Measurements from ENCODE around the gene GFPT1. TPM values are rescaled to one million over a fixed set of nuclear protein-coding genes. Genes with fewer than 3 reads are reported as not detected.

The GFPT1 gene
- total and polyA plus RNA-seq, 2 donors (not counting 1 experiment from before 2014, with no cell fraction given), result 39.1 to 53.0 TPM

DNA sequence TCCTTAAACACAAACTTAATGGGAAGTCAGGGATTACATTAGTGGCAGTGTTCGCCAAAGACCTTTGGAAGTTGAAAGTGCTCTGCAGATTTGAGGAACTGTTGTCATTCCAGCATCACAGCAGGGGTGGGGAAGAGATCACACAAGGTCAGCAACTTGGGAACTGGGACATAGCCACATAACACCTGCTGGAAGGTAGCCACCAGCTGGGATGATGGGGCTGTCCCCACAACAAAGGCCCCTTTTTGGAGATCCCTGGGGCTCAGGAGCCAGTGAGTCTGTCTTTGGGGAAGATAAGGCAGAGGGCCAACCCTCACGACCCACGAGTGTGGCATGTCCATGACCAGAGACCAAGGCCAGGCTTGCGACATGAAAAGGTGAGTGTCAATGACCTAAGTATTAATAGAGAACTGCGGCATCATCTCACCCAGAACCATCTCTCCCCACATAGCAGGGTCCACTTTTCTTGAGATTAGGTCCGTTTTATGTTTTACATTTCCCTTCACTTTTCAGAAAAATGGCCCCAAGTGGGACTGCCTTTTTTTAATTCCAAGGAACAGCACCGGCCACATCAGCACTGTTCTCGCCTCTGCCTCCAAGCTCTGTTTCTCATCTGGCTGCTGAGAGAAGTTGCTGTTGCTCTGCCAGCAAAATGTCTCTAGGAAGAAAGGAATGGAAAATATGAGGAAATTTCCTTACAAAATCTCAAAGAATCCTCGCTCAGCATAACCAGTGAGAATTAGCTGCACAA, 106.9 kb downstream of the GFPT1 start:
- no peaks in the 10 kb centered on the region for H3K9me3 ChIP-seq (ENCODE audit: control insufficient read depth, insufficient read depth, low read depth, low read length)
- H3K4me2 ChIP-seq (ENCODE audit: extremely low read depth, insufficient read depth, low read length), result no peak overlapping the region
- no peak overlapping the region for H2AFZ ChIP-seq (ENCODE audit: low read length)
- no peaks in the 10 kb centered on the region for H3K36me3 ChIP-seq (ENCODE audit: control insufficient read depth, insufficient read depth, low read length)
- no peak for DNase-seq (ENCODE audit: low read depth in 2 of 2)
- H3K4me3 ChIP-seq (replicated peaks in 1 of 4; ENCODE audit: control extremely low read depth in 1 of 4, insufficient read depth in 1 of 4, low read depth in 3 of 4, low read length in 4 of 4), result no peak overlapping the region
- H3K27me3 ChIP-seq (ENCODE audit: control insufficient read depth, insufficient read depth, low read length), result no peaks in the 10 kb centered on the region
- H4K20me1 ChIP-seq (ENCODE audit: control insufficient read depth, extremely low read depth, insufficient read depth, low read length), result no peaks in the 10 kb centered on the region
- no peak overlapping the region for H3K9ac ChIP-seq (ENCODE audit: insufficient read depth, low read length)
- H3K27ac ChIP-seq (ENCODE audit: insufficient read depth, low read length), result no peak overlapping the region
- TF ChIP-seq, protein P1, sequence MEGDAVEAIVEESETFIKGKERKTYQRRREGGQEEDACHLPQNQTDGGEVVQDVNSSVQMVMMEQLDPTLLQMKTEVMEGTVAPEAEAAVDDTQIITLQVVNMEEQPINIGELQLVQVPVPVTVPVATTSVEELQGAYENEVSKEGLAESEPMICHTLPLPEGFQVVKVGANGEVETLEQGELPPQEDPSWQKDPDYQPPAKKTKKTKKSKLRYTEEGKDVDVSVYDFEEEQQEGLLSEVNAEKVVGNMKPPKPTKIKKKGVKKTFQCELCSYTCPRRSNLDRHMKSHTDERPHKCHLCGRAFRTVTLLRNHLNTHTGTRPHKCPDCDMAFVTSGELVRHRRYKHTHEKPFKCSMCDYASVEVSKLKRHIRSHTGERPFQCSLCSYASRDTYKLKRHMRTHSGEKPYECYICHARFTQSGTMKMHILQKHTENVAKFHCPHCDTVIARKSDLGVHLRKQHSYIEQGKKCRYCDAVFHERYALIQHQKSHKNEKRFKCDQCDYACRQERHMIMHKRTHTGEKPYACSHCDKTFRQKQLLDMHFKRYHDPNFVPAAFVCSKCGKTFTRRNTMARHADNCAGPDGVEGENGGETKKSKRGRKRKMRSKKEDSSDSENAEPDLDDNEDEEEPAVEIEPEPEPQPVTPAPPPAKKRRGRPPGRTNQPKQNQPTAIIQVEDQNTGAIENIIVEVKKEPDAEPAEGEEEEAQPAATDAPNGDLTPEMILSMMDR (conservative IDR thresholded peaks at IDR 0.05 in 1 of 2, IDR thresholded peaks at IDR 0.05 in 1 of 2; ENCODE audit: low read depth in 1 of 2, low read length in 2 of 2), result no peak
- no peak for TF ChIP-seq EZH2 (IDR thresholded peaks at IDR 0.05; ENCODE audit: low read length, missing control alignments)
- no peaks in the 10 kb centered on the region for H3K4me1 ChIP-seq (ENCODE audit: control insufficient read depth, extremely low read depth, insufficient read depth, low read length)
- H3K79me2 ChIP-seq (ENCODE audit: control insufficient read depth, insufficient read depth, low read length), result no peaks in the 10 kb centered on the region

DNA sequence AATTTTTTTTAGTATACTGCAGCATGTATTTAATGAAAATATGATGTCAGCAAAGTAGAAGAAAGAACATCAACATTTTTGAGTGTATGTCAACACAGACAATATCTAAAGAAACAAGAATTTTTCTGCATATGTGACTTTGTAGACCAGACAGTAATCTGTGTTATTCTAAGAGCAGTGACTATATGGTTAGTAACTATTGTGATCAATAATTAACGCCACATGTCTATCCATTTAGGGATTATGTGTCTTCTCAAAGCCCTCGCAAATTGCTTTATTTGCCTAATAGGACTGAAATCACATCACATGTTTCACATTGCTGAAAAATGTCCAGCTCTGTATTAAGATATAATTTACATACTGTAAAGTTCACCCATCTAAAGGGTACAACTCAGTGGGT, 107.8 kb downstream of the GFPT1 start:
- no peak overlapping the region for H3K9ac ChIP-seq (ENCODE audit: insufficient read depth, low read length)
- H3K36me3 ChIP-seq (ENCODE audit: control insufficient read depth, insufficient read depth, low read length), result no peaks in the 10 kb centered on the region
- H3K9me3 ChIP-seq (ENCODE audit: control insufficient read depth, insufficient read depth, low read depth, low read length), result no peaks in the 10 kb centered on the region

DNA sequence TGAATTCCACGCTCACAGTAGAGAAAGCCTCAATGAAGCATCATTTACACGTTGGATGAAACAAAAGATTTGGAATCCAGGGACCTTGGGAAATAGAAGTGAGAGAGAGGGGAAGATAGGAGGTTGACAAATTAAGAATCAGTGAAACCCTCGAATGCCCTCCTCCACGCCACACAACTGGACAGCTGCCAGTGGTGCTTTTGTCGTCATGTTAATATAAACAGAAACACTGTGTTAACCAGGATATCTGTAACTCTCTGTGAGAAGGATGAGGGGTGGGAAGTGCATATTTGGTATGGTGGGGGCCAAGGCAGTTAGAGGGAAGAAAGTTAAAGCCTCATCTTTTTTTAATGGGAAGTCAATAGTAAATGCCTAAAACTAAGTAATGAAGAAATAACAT, 108.7 kb downstream of the GFPT1 start:
- Histone ChIP-seq H3K27me3 (ENCODE audit: control insufficient read depth, insufficient read depth, low read length) (no peaks in the 10 kb centered on the region), H3K4me1 (ENCODE audit: control insufficient read depth, extremely low read depth, insufficient read depth, low read length) (no peaks in the 10 kb centered on the region), H3K4me3 (replicated peaks in 1 of 4; ENCODE audit: control extremely low read depth in 1 of 4, insufficient read depth in 1 of 4, low read depth in 3 of 4, low read length in 4 of 4) (no peak overlapping the region), H3K9me3 (ENCODE audit: control insufficient read depth, insufficient read depth, low read depth, low read length) (no peaks in the 10 kb centered on the region), H3K27ac (ENCODE audit: insufficient read depth, low read length) (no peak overlapping the region), H2AFZ (ENCODE audit: low read length) (no peak overlapping the region), H3K36me3 (ENCODE audit: control insufficient read depth, insufficient read depth, low read length) (no peaks in the 10 kb centered on the region), H3K9ac (ENCODE audit: insufficient read depth, low read length) (no peak overlapping the region), H3K4me2 (ENCODE audit: extremely low read depth, insufficient read depth, low read length) (no peak overlapping the region), H3K79me2 (ENCODE audit: control insufficient read depth, insufficient read depth, low read length) (no peaks in the 10 kb centered on the region), H4K20me1 (ENCODE audit: control insufficient read depth, extremely low read depth, insufficient read depth, low read length) (no peaks in the 10 kb centered on the region)
- DNase-seq (ENCODE audit: low read depth in 2 of 2), result peak; percentile 23 to 68
- TF ChIP-seq, protein P1 (conservative IDR thresholded peaks at IDR 0.05 in 1 of 2, IDR thresholded peaks at IDR 0.05 in 1 of 2; ENCODE audit: low read depth in 1 of 2, low read length in 2 of 2), result no peak
- no peak for TF ChIP-seq EZH2 (IDR thresholded peaks at IDR 0.05; ENCODE audit: low read length, missing control alignments)

More for the DNA sequence above, 107.8 kb downstream of the GFPT1 start:
- no peak overlapping the region for H3K27ac ChIP-seq (ENCODE audit: insufficient read depth, low read length)
- no peak for TF ChIP-seq EZH2 (IDR thresholded peaks at IDR 0.05; ENCODE audit: low read length, missing control alignments)
- TF ChIP-seq, protein P1 (conservative IDR thresholded peaks at IDR 0.05 in 1 of 2, IDR thresholded peaks at IDR 0.05 in 1 of 2; ENCODE audit: low read depth in 1 of 2, low read length in 2 of 2), result no peak
- no peaks in the 10 kb centered on the region for H3K27me3 ChIP-seq (ENCODE audit: control insufficient read depth, insufficient read depth, low read length)
- H4K20me1 ChIP-seq (ENCODE audit: control insufficient read depth, extremely low read depth, insufficient read depth, low read length), result no peaks in the 10 kb centered on the region
- no peaks in the 10 kb centered on the region for H3K4me1 ChIP-seq (ENCODE audit: control insufficient read depth, extremely low read depth, insufficient read depth, low read length)
- no peak overlapping the region for H3K4me2 ChIP-seq (ENCODE audit: extremely low read depth, insufficient read depth, low read length)
- H3K4me3 ChIP-seq (replicated peaks in 1 of 4; ENCODE audit: control extremely low read depth in 1 of 4, insufficient read depth in 1 of 4, low read depth in 3 of 4, low read length in 4 of 4), result no peak overlapping the region
- no peak for DNase-seq (ENCODE audit: low read depth in 2 of 2)
- no peak overlapping the region for H2AFZ ChIP-seq (ENCODE audit: low read length)
- H3K79me2 ChIP-seq (ENCODE audit: control insufficient read depth, insufficient read depth, low read length), result no peaks in the 10 kb centered on the region

Data from fibroblast of lung (primary cell).